ENCODE results near the gene LIMCH1. TPM values are rescaled to one million over a fixed set of nuclear protein-coding genes. Genes with fewer than 3 reads are reported as not detected.

Gene LIMCH1
- total RNA-seq, 3 donors from 2014 or later (not counting 1 experiment from before 2014, with no cell fraction given), result 0.05 TPM; not detected in 2

DNA sequence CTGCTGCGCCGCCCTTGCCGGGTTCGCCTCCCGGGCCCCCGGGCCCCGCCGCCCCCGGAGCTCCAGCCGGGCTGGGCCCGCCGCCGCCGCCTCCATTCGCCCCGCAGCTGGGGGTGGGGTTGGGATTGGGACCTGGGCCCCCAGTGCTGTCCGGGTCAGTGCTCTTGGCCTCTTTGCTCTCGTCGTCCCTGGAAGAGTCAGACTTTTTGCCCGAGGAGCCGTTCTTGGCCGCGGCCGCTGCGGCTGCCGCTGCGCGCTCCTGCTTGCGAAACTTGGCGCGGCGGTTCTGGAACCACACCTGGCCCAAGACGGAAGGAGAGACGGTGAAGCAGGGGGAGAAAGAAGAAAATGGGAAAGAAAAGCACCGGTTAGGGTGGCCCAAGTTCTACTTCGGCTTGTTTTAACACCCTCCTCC, 208.1 kb downstream of the LIMCH1 start:
- no peaks in the 10 kb centered on the region for H3K4me1 Mint-ChIP-seq
- no peak overlapping the region for H3K27ac Mint-ChIP-seq
- Histone ChIP-seq H3K27ac (ENCODE audit: low read length) (no peak overlapping the region), H3K4me1 (ENCODE audit: control insufficient read depth, insufficient read depth, low read length) (no peaks in the 10 kb centered on the region), H3K4me3 (ENCODE audit: low read length) (no peak overlapping the region), H3K9me3 (ENCODE audit: control insufficient read depth, insufficient read depth, low read length) (peaks cover 2% of the 10 kb centered on the region), H3K27me3 (ENCODE audit: control insufficient read depth, insufficient read depth, low read length) (peaks cover 37% of the 10 kb centered on the region), H3K36me3 (ENCODE audit: control insufficient read depth, insufficient read depth, low read length) (no peaks in the 10 kb centered on the region)
- peaks cover 0 to 2% of the 10 kb centered on the region in 2 donors for H3K9me3 Mint-ChIP-seq
- no peak for DNase-seq
- H3K4me3 Mint-ChIP-seq, result no peak overlapping the region
- WGBS (ENCODE audit: insufficient coverage), result 13% methylated on average over 36 of the region's 36 CpGs
- no peak for ATAC-seq
- peaks cover 14% of the 10 kb centered on the region for H3K36me3 Mint-ChIP-seq
- TF ChIP-seq, protein P1, sequence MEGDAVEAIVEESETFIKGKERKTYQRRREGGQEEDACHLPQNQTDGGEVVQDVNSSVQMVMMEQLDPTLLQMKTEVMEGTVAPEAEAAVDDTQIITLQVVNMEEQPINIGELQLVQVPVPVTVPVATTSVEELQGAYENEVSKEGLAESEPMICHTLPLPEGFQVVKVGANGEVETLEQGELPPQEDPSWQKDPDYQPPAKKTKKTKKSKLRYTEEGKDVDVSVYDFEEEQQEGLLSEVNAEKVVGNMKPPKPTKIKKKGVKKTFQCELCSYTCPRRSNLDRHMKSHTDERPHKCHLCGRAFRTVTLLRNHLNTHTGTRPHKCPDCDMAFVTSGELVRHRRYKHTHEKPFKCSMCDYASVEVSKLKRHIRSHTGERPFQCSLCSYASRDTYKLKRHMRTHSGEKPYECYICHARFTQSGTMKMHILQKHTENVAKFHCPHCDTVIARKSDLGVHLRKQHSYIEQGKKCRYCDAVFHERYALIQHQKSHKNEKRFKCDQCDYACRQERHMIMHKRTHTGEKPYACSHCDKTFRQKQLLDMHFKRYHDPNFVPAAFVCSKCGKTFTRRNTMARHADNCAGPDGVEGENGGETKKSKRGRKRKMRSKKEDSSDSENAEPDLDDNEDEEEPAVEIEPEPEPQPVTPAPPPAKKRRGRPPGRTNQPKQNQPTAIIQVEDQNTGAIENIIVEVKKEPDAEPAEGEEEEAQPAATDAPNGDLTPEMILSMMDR (IDR thresholded peaks at IDR 0.05), result no peak
- H3K27me3 Mint-ChIP-seq (ENCODE audit: low read depth in 2 of 2), result peaks cover 56 to 67% of the 10 kb centered on the region in 2 donors
- intact Hi-C loops (cut with micrococcal nuclease), result no loop called here

DNA sequence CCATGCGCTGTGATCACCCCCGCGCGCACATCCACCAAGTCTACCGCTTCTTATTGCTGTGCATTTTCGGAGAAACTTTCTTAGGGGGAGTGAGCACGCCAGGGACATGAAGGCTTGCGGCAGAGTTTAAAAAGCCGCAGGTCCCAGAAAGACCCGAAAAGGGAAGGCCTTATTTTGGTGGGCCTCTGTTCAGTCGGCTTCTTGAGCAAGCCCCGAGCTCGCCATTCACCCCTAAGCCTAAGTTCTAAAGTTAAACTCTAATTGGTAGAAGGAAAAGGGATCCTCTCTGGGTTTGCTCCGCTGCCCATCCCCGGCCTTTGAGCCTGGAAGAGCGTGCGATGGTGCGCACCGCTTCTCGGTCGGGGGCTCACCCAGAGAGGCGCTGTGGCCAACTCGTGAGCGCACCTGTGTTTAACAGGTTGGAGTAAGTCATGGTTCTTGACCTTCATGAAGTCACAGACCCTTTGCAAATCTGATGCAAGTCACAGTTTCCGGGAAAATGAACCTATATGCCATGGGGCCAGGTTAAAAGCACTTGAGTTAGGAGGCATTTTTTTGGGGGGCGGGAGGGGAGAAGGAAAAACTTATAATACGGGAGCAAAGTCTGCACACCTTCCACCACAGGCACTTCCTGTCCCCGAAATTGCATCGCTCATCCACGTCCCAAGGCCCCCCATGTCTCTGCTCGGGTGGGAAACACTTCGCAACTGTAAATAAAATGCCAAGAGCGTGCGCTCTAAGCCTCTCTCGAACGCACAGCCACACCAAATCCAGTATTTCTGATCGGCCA, 208.7 kb downstream of the LIMCH1 start:
- Mint-ChIP-seq H3K36me3 (peaks cover 14% of the 10 kb centered on the region), H3K27ac (no peak overlapping the region), H3K4me1 (no peaks in the 10 kb centered on the region), H3K9me3 (peaks cover 0 to 2% of the 10 kb centered on the region in 2 donors), H3K27me3 (ENCODE audit: low read depth in 2 of 2) (peaks cover 56 to 71% of the 10 kb centered on the region in 2 donors), H3K4me3 (no peak overlapping the region)
- H3K27me3 ChIP-seq (ENCODE audit: control insufficient read depth, insufficient read depth, low read length), result peaks cover 42% of the 10 kb centered on the region
- H3K36me3 ChIP-seq (ENCODE audit: control insufficient read depth, insufficient read depth, low read length), result no peaks in the 10 kb centered on the region
- intact Hi-C loops (cut with micrococcal nuclease), result no loop called here
- H3K4me3 ChIP-seq (ENCODE audit: low read length), result no peak overlapping the region
- WGBS (ENCODE audit: insufficient coverage), result 15% methylated on average over 36 of the region's 37 CpGs
- DNase-seq (no peak), ATAC-seq (no peak)
- TF ChIP-seq, protein P1 (IDR thresholded peaks at IDR 0.05), result no peak
- H3K9me3 ChIP-seq (ENCODE audit: control insufficient read depth, insufficient read depth, low read length), result peaks cover 2% of the 10 kb centered on the region
- no peaks in the 10 kb centered on the region for H3K4me1 ChIP-seq (ENCODE audit: control insufficient read depth, insufficient read depth, low read length)
- no peak overlapping the region for H3K27ac ChIP-seq (ENCODE audit: low read length)

DNA sequence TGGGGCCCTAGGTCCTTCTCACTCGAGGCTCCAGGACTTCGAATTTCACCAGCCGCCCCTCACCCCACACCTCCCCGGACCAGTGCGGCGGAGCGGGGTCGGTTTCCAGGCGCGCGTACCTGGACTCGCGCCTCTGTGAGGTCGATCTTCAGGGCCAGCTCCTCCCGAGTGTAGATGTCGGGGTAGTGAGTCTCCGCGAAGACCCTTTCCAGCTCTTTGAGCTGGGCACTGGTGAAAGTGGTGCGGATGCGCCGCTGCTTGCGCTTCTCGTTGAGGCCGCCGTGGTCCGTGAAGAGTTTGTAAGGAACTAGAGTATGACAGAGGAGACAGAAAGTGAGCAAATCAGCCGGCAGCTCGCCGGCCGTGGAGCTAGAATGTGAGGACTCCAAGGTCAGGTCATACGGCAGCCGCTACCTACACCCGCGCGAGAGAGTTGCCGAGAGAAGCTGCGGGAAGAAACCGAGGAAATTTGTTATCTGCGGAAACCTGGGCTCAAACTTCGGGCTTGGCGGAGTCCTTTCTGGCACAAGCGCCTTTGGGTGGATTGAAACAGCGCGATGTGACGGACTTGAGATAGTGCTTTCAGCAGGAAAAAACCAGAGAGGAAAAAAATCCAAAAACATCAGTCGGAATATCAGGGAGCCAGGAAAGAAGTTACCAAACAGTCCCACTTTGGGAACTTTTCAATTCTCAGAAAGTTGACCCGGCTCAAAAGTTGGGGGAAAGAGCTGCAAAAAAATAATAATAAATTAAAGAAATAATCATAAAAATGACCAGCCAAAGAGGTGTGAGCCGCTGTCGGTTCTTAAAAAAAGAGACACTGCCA, 209.5 kb downstream of the LIMCH1 start:
- H3K27me3 Mint-ChIP-seq (ENCODE audit: low read depth in 2 of 2), result peaks cover 63 to 71% of the 10 kb centered on the region in 2 donors
- H3K9me3 ChIP-seq (ENCODE audit: control insufficient read depth, insufficient read depth, low read length), result peaks cover 2% of the 10 kb centered on the region
- intact Hi-C loops (cut with micrococcal nuclease), result no loop called here

More for the DNA sequence above, 209.5 kb downstream of the LIMCH1 start:
- H3K27ac Mint-ChIP-seq, result no peak overlapping the region
- H3K36me3 Mint-ChIP-seq, result peaks cover 14% of the 10 kb centered on the region
- no peak overlapping the region for H3K27ac ChIP-seq (ENCODE audit: low read length)
- DNase-seq (no peak), ATAC-seq (no peak)
- no peaks in the 10 kb centered on the region for H3K4me1 Mint-ChIP-seq
- H3K4me1 ChIP-seq (ENCODE audit: control insufficient read depth, insufficient read depth, low read length), result no peaks in the 10 kb centered on the region
- no peaks in the 10 kb centered on the region for H3K9me3 Mint-ChIP-seq
- no peak overlapping the region for H3K4me3 Mint-ChIP-seq
- H3K36me3 ChIP-seq (ENCODE audit: control insufficient read depth, insufficient read depth, low read length), result no peaks in the 10 kb centered on the region
- H3K27me3 ChIP-seq (ENCODE audit: control insufficient read depth, insufficient read depth, low read length), result peaks cover 46% of the 10 kb centered on the region
- TF ChIP-seq, protein P1 (IDR thresholded peaks at IDR 0.05), result no peak
- 12% methylated on average over 48 of the region's 49 CpGs for WGBS (ENCODE audit: insufficient coverage)
- no peak overlapping the region for H3K4me3 ChIP-seq (ENCODE audit: low read length)
